HepG2 (cell line): ENCODE results near the gene DMAP1. TPM values are rescaled to one million over a fixed set of nuclear protein-coding genes. Genes with fewer than 3 reads are reported as not detected.
A peak's percentile ranks its signal among the peaks of the same experiment; 100 is the strongest.

Experiments used
- ATAC-seq: fragments of 200-7000 bp; cut with Tn5 transposase; 3 replicates; pipeline ENCODE4 v1.9.1; 2020; ENCODE audit warnings: mild to moderate bottlenecking, moderate library complexity
- BruUV-seq: library from RNA; stranded (reverse); fragments of 400-500 nt; replicated peaks from 2 replicates; lab custom pipeline; 2021; lab: Mats Ljungman, UMichigan
- CTCF ChIA-PET: fragments of 300-600 bp; formaldehyde crosslinking; extraction: SDS; loops from one replicate; lab custom pipeline; 2021; ENCODE audit warnings: low total read pairs, inconsistent platforms, low intra/inter-chr PET ratio; lab: Yijun Ruan, JAX
- POLR2A ChIA-PET: fragments of 350-600 bp; sonication (Branson Sonifier 250); formaldehyde crosslinking; loops from one replicate; lab custom pipeline; 2020; ENCODE audit warnings: antibody characterized with exemption, inconsistent platforms; lab: Yijun Ruan, JAX
- DNase-seq: peaks from one replicate; pipeline ENCODE4 v3.0.0-alpha.2; 2015; ENCODE audit warnings: low spot score
- FAIRE-seq: peaks from 3 replicates; lab custom pipeline; 2011; peaks lifted over from hg19 to GRCh38; lab: Jason Lieb, UNC
- H2AFZ ChIP-seq: one replicate; pipeline ENCODE4 v1.6.1; 2011; ENCODE audit warnings: low read length, inconsistent platforms
- H3K27ac ChIP-seq: fragments of 300-600 bp; 3 replicates; pipeline ENCODE4 v1.8.0; 2011; ENCODE audit warnings: mixed run types, mild to moderate bottlenecking, mixed read lengths, low read length, inconsistent platforms; ENCODE audit not compliant: insufficient read depth; ENCODE audit errors: extremely low read length
- H3K27me3 ChIP-seq, 2 experiments: fragments of 200-600 bp in 1 of 2; 2 replicates in 1 of 2; 3 replicates in 1 of 2; pipeline versions ENCODE4 v1.6.0 to v1.8.0; 2011; ENCODE audit warnings: low read length in 2 of 2, mild to moderate bottlenecking in 2 of 2, moderate library complexity in 2 of 2, inconsistent platforms in 1 of 2; ENCODE audit not compliant: insufficient read depth in 2 of 2, control insufficient read depth in 1 of 2
- H3K36me3 ChIP-seq, 2 experiments: fragments of 200-600 bp in 1 of 2; replicated peaks in 1 of 2; 2 replicates in 1 of 2; 3 replicates in 1 of 2; pipeline versions ENCODE4 v1.5.1 to v1.8.0; 2011; ENCODE audit warnings: low read length in 2 of 2, inconsistent platforms in 1 of 2; ENCODE audit not compliant: insufficient read depth in 2 of 2, control insufficient read depth in 1 of 2
- H3K4me1 ChIP-seq: 2 replicates; pipeline ENCODE4 v1.5.1; 2012; ENCODE audit warnings: low read length, inconsistent platforms; ENCODE audit not compliant: insufficient read depth
- H3K4me2 ChIP-seq: 2 replicates; pipeline ENCODE4 v1.6.0; 2011; ENCODE audit warnings: low read depth, low read length, inconsistent platforms
- H3K4me3 ChIP-seq, 3 experiments: fragments of 200-600 bp in 1 of 3; sonication (generic), shearing (Covaris generic) in 1 of 3; replicated peaks in 1 of 3; 2 replicates each; pipeline ENCODE4 v1.5.1; 2011 to 2016; ENCODE audit warnings: low read length in 3 of 3, inconsistent platforms in 2 of 3, low read depth in 2 of 3, mild to moderate bottlenecking in 2 of 3, control low read depth in 1 of 3, mixed read lengths in 1 of 3; ENCODE audit not compliant: insufficient read depth in 1 of 3
- H3K79me2 ChIP-seq: one replicate; pipeline ENCODE4 v1.6.1; 2011; ENCODE audit warnings: low read length, inconsistent platforms; ENCODE audit not compliant: insufficient read depth
- H3K9ac ChIP-seq: 2 replicates; pipeline ENCODE4 v1.6.0; 2011; ENCODE audit warnings: mild to moderate bottlenecking, low read depth, low read length, inconsistent platforms; ENCODE audit not compliant: insufficient read depth
- H3K9me3 ChIP-seq: 2 replicates; pipeline ENCODE4 v1.5.1; 2012; ENCODE audit warnings: mild to moderate bottlenecking, low read length
- H4K20me1 ChIP-seq: 2 replicates; pipeline ENCODE4 v1.6.0; 2011; ENCODE audit warnings: inconsistent platforms, mild to moderate bottlenecking, low read length, moderate library complexity; ENCODE audit not compliant: insufficient read depth
- ATM ChIP-seq: fragments of 450-650 bp; IDR thresholded peaks from 2 replicates; pipeline ENCODE4 v1.7.1; 2017; ENCODE audit warnings: mild to moderate bottlenecking, borderline replicate concordance
- CREM ChIP-seq, 2 experiments: sonication (generic) in 1 of 2; formaldehyde crosslinking in 1 of 2; IDR thresholded peaks; 2 replicates each; pipeline versions ENCODE4 v1.4.0 to v1.6.1; 2016 to 2020; ENCODE audit warnings: antibody characterized with exemption in 1 of 2, mild to moderate bottlenecking in 1 of 2, missing genetic modification reagents in 1 of 2
- E2F5 ChIP-seq: sonication (generic); formaldehyde crosslinking; conservative IDR thresholded peaks from 2 replicates; pipeline ENCODE4 v1.4.0; 2020; ENCODE audit warnings: missing genetic modification reagents
- GZF1 ChIP-seq: sonication (generic); formaldehyde crosslinking; IDR thresholded peaks from 2 replicates; pipeline ENCODE4 v1.5.1; 2020; ENCODE audit warnings: mild to moderate bottlenecking, missing genetic modification reagents
- KDM3A ChIP-seq: IDR thresholded peaks from 2 replicates; pipeline ENCODE4 v1.6.1; 2018; ENCODE audit warnings: low read depth, missing compliant biosample characterization
- STAG1 ChIP-seq: sonication (generic); formaldehyde crosslinking; IDR thresholded peaks from 2 replicates; pipeline ENCODE4 v1.4.0; 2020; ENCODE audit warnings: missing genetic modification reagents
- ZNF430 ChIP-seq: sonication (generic); formaldehyde crosslinking; IDR thresholded peaks from 2 replicates; pipeline ENCODE4 v1.9.0; 2021; ENCODE audit warnings: mild to moderate bottlenecking, missing genetic modification reagents
- ZNF619 ChIP-seq: sonication (generic); formaldehyde crosslinking; IDR thresholded peaks from 2 replicates; pipeline ENCODE4 v1.4.0; 2020; ENCODE audit warnings: mild to moderate bottlenecking, missing genetic modification reagents
- WGBS: methylation state at CpG from one replicate; pipeline ENCODE4 v1.1.6; 2017; ENCODE audit warnings: low lambda C conversion rate; 5-methylcytosine and 5-hydroxymethylcytosine counted together
- in situ Hi-C: cut with HindIII; loops from 2 replicates; pipeline ENCODE4 v1.10.0; 2017; ENCODE audit warnings: low pct_unique_long_range_greater_than_20kb; ENCODE audit not compliant: extremely low pct_ligation_motif_present
- intact Hi-C: fragments of 100-400 bp; cut with micrococcal nuclease; formaldehyde crosslinking; loops from one replicate; pipeline ENCODE4 v1.10.0; 2022; ENCODE audit not compliant: unreplicated experiment
- polyA plus RNA-seq, 8 experiments: library from polyadenylated mRNA; depleted of rRNA in 3 of 8; stranded (reverse) in 7 of 8; unstranded in 1 of 8; fragments of >200 nt; fragmentation: Illumina TruSeq in 4 of 8; extraction: Trizol in 4 of 8; gene quantifications; 2 replicates each; pipeline versions ENCODE4 v1.2.1 to v1.2.3, GENCODE V29; 2011 to 2016; ENCODE audit warnings: low read depth in 4 of 8, missing spikeins in 1 of 8, mixed read lengths in 1 of 8; ENCODE audit not compliant: insufficient read depth in 1 of 8
- total RNA-seq, 5 experiments: library from RNA; depleted of rRNA; stranded (reverse); fragments of >200 nt; fragmentation: Illumina TruSeq; extraction: Trizol; gene quantifications; 2 replicates each; pipeline ENCODE4 v1.2.3, GENCODE V29; 2016; ENCODE audit warnings: low read depth in 1 of 5
- TF ChIP-seq, protein P1 (sequence below): sonication (generic); formaldehyde crosslinking; IDR thresholded peaks from 2 replicates; pipeline ENCODE4 v1.4.0; 2020; ENCODE audit warnings: missing genetic modification reagents, borderline replicate concordance

DMAP1 gene
- total and polyA plus RNA-seq, 2 of the 13 experiments (the other 11 are each of a cell fraction or from before 2014, with no cell fraction given): 17.6 to 32.7 TPM

GRCh38 chr1:44235808-44236207, 22.5 kb downstream of the DMAP1 start:
- in situ Hi-C loops (loop anchor here (5.0 kb wide), 1 partner anchor 46 kb away; no protein-coding TSS in a partner anchor), intact Hi-C loops (loop anchor here (5.0 kb wide), 1 partner anchor 81 kb away; no protein-coding TSS in a partner anchor)
- 87% methylated on average over 5 of the region's 5 CpGs for WGBS
- no peaks in the 10 kb centered on the region for H4K20me1 ChIP-seq
- H2AFZ ChIP-seq: no peak overlapping the region
- H3K27ac ChIP-seq: no peak overlapping the region
- H3K4me3 ChIP-seq: no peak overlapping the region
- H3K79me2 ChIP-seq: no peaks in the 10 kb centered on the region
- H3K27me3 ChIP-seq: no peaks in the 10 kb centered on the region
- no peak overlapping the region for H3K9ac ChIP-seq
- ATAC-seq (no peak), FAIRE-seq (no peak), DNase-seq (no peak)
- no peak for TF ChIP-seq E2F5 (CRISPR knock-in tag)
- no peak overlapping the region for H3K4me2 ChIP-seq
- ChIA-PET POLR2A (no interaction called here), CTCF (interaction anchor here (1.3 kb wide), 1 partner anchor 82 kb away, joined by 4 read pairs; no protein-coding TSS in a partner anchor)
- H3K36me3 ChIP-seq: peaks cover 3 to 4% of the 10 kb centered on the region in 2 experiments; a peak in 3 of 5 replicates
- no peaks in the 10 kb centered on the region for H3K9me3 ChIP-seq
- BruUV-seq: no TSS peak
- peaks cover 20% of the 10 kb centered on the region for H3K4me1 ChIP-seq

DNA sequence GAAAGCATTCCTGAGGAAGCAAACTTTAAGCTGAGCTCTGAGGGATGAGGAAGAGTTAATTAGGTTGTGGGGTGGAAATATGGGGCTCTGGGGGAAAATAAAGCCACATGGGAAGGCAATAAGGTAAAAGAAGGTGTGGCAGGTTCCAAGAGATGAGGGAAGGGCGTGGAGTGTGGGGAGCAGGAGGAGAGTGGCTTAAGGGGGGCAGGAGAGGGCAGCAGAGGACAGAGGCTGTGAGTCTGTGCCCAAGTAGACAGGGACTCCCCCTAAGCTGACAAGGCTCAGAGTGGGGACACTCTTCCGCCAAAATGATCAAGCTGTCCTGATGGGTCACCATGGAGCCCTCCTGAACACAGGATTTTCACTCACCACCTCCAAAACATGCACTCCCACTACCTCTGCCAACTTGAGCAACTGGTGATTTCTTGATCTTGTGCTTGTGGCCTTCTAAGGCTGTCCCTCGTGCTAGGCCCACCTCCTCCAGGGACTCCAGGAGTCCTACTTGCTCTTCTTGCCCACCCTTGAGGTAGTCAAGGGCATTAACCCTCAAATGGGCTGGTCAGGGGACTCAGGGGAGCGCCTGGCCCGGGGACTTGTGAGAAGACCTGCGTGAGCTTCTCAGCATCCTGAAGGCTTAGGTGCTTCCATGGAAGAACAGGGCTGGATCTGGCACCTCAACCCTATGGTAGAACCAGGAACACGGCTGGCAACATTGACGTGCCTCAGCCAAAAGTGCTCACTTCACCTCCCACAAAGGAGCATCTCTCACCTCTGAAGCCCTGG, 23.4 kb downstream of the DMAP1 start:
- 86% methylated on average over 4 of the region's 8 CpGs for WGBS
- H3K4me2 ChIP-seq: no peak overlapping the region
- no peaks in the 10 kb centered on the region for H3K79me2 ChIP-seq
- ATAC-seq: 0 out of 3 replicates have a peak, but pooled peaks have one; percentile 13
- H3K27ac ChIP-seq: no peak overlapping the region
- intact Hi-C loops (loop anchor here (5.0 kb wide), 1 partner anchor 81 kb away; no protein-coding TSS in a partner anchor), in situ Hi-C loops (loop anchor here (5.0 kb wide), 1 partner anchor 46 kb away; no protein-coding TSS in a partner anchor)
- no peaks in the 10 kb centered on the region for H3K9me3 ChIP-seq
- H3K36me3 ChIP-seq: peaks cover 1% of the 10 kb centered on the region in 2 experiments; a peak in 3 of 5 replicates
- H2AFZ ChIP-seq: no peak overlapping the region
- ChIA-PET CTCF (interaction anchor here (1.3 kb wide), 1 partner anchor 82 kb away, joined by 4 read pairs; no protein-coding TSS in a partner anchor), POLR2A (no interaction called here)
- H3K9ac ChIP-seq: no peak overlapping the region
- no peak overlapping the region for H3K4me3 ChIP-seq
- H3K27me3 ChIP-seq: no peaks in the 10 kb centered on the region
- FAIRE-seq: no peak
- peaks cover 22% of the 10 kb centered on the region for H3K4me1 ChIP-seq
- H4K20me1 ChIP-seq: no peaks in the 10 kb centered on the region
- DNase-seq: no peak
- BruUV-seq: no TSS peak
- TF ChIP-seq KDM3A: no peak
- TF ChIP-seq ATM: no peak
- no peak for TF ChIP-seq ZNF619 (CRISPR knock-in tag)
- no peak for TF ChIP-seq CREM (IDR thresholded peaks at IDR 0.05)
- no peak for TF ChIP-seq CREM (CRISPR knock-in tag; IDR thresholded peaks at IDR 0.05)
- TF ChIP-seq, protein P1, sequence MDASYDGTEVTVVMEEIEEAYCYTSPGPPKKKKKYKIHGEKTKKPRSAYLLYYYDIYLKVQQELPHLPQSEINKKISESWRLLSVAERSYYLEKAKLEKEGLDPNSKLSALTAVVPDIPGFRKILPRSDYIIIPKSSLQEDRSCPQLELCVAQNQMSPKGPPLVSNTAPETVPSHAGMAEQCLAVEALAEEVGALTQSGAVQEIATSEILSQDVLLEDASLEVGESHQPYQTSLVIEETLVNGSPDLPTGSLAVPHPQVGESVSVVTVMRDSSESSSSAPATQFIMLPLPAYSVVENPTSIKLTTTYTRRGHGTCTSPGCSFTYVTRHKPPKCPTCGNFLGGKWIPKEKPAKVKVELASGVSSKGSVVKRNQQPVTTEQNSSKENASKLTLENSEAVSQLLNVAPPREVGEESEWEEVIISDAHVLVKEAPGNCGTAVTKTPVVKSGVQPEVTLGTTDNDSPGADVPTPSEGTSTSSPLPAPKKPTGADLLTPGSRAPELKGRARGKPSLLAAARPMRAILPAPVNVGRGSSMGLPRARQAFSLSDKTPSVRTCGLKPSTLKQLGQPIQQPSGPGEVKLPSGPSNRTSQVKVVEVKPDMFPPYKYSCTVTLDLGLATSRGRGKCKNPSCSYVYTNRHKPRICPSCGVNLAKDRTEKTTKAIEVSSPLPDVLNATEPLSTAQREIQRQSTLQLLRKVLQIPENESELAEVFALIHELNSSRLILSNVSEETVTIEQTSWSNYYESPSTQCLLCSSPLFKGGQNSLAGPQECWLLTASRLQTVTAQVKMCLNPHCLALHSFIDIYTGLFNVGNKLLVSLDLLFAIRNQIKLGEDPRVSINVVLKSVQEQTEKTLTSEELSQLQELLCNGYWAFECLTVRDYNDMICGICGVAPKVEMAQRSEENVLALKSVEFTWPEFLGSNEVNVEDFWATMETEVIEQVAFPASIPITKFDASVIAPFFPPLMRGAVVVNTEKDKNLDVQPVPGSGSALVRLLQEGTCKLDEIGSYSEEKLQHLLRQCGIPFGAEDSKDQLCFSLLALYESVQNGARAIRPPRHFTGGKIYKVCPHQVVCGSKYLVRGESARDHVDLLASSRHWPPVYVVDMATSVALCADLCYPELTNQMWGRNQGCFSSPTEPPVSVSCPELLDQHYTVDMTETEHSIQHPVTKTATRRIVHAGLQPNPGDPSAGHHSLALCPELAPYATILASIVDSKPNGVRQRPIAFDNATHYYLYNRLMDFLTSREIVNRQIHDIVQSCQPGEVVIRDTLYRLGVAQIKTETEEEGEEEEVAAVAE (CRISPR knock-in tag): no peak
- TF ChIP-seq STAG1 (CRISPR knock-in tag): peak; percentile 46
- no peak for TF ChIP-seq GZF1
- no peak for TF ChIP-seq ZNF430 (CRISPR knock-in tag)
